GM10266 (cell line): ENCODE data around the gene ZNF474.

Source experiments
- DNase-seq: peaks from one replicate; pipeline ENCODE4 v3.0.0; 2012; ENCODE audit errors: extremely low spot score
- CTCF ChIP-seq: IDR thresholded peaks from 2 replicates; pipeline ENCODE4 v1.5.1; 2012; ENCODE audit warnings: mild to moderate bottlenecking, low read depth; ENCODE audit not compliant: control insufficient read depth, insufficient read depth; ENCODE audit errors: missing control alignments

Gene ZNF474

GRCh38 chr5:122153230-122153629, 23.9 kb downstream of the ZNF474 start:
- TF ChIP-seq CTCF: no peak
- DNase-seq: no peak

DNA sequence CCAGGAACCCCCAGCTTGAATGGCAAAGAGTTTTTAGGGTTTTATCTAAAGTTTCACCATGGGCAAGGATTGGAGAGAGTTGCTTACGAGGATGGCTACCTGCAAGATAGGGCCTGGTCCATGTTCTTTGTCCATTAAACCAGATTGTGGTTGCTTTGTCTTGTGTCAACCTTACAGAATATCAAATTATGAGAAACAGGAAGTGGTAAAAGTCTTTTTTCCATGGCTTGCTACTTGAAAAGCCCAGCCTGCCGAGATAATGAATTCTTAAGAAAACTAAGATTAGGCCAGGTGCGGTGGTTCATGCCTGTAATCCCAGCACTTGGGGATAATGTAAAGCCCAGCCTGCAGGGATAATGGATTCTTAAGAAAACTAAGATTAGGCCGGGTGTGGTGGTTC, 24.4 kb downstream of the ZNF474 start:
- no peak for TF ChIP-seq CTCF
- no peak for DNase-seq

DNA sequence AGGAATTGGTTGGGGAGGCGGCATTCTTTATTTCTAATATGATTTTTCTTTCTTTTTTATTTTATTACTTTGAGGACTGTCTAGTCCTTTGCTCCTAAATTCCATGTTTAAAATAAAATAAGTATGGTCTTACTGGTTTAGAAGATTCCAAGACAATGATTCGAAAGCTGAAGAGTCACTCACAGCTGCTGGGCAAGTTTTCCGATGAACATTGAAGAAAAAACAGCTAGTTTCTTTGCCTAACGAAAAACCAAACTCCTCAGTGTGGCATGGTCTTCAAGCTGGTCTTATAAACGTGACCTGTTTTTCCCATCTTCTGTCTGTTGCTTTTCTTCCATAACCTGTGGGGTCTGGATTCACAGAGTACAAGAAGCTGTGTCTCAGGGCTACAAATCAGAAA, 25.1 kb downstream of the ZNF474 start:
- DNase-seq: no peak
- TF ChIP-seq CTCF: no peak

DNA sequence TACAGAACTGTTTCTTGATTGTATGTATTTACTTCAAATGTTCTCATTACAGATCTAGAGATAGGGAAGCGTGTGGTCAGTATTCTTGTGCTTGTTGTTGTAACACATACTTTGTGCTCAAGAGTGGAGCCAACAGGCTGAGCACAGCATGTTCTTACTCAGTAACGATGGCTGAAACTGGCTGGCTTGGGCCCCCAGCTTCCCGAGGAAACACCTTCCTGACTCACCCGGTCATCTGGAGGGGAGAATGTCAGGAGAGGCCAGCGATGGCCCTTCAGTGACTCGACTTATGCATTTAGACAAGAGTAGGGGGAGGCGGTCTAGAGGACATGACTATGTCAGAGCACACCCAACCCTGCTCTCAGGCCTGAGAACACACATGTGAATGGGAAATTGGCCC, 25.6 kb downstream of the ZNF474 start:
- no peak for DNase-seq
- TF ChIP-seq CTCF: no peak

GRCh38 chr5:122155546-122155945, 26.2 kb downstream of the ZNF474 start:
- TF ChIP-seq CTCF: no peak
- no peak for DNase-seq

- no peak for DNase-seq
- peak; percentile 20 for TF ChIP-seq CTCF
These were observed 27.5 kb downstream of the ZNF474 start for GRCh38 chr5:122156724-122157325.

DNA sequence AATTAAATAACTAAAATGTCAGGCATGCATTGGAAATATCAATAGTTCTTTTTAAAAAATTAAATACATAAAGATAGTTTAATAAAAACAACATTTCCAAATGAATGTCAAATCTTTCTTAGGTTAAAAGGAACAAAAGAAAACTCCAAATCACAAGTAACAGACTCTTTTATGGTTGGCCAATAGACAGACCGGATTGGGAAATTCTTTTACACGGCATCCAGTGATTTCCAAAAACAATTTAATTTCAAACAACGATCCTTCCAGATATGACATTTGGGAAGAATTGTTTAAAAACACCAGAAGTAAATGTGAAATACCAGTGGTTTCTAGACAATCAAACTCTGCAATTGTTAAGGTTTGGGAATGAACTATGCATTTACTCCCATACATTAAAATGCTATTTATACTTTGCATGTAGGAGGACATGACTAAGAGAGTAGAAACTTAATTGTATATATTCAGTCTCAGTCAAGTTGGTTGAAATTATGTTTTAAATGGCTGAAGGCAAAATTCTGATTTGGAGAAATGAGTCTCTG, 32.8 kb downstream of the ZNF474 start:
- no peak for DNase-seq
- TF ChIP-seq CTCF: no peak
